ENCODE data around the gene ZNF575. TPM values are rescaled to one million over a fixed set of nuclear protein-coding genes. Genes with fewer than 3 reads are reported as not detected.

ZNF575 gene
- total and polyA plus RNA-seq, 4 donors = 0.48 to 2.3 (median 0.65) TPM

- no peak for TF ChIP-seq CTCF (IDR thresholded peaks at IDR 0.05; ENCODE audit: control extremely low read depth, extremely low read depth)
- Histone ChIP-seq H3K4me3 (peak overlapping the region; percentile 75), H3K27me3 (ENCODE audit: control insufficient read depth in 3 of 3, insufficient read depth in 3 of 3, low read length in 2 of 3) (no peaks in the 10 kb centered on the region), H3K9ac (ENCODE audit: insufficient read depth in 1 of 2, low read length in 2 of 2) (peak overlapping the region; percentile 91 to 100), H3K9me3 (ENCODE audit: control insufficient read depth in 4 of 4, insufficient read depth in 3 of 4, low read length in 3 of 4) (no peaks in the 10 kb centered on the region), H3K27ac (ENCODE audit: low read depth in 1 of 2, low read length in 1 of 2) (peak overlapping the region; percentile 56 to 93), H3K36me3 (ENCODE audit: control insufficient read depth in 4 of 4, insufficient read depth in 4 of 4, low read length in 4 of 4) (peaks cover 0 to 3% (median 1%) of the 10 kb centered on the region in 4 donors), H3K4me1 (ENCODE audit: control insufficient read depth in 5 of 5, insufficient read depth in 5 of 5, low read length in 5 of 5) (peaks cover 3 to 17% (median 6%) of the 10 kb centered on the region in 5 donors)
- 25 to 38% methylated on average over 12 of the region's 12 CpGs for WGBS, 2 donors
- no peak for ATAC-seq (ENCODE audit: insufficient read depth, low FRiP score)
- DNase-seq = no peak
These were observed 41.6 kb downstream of the ZNF575 start for GRCh38 chr19:43574424-43575155.

GRCh38 chr19:43575156-43575950, 42.4 kb downstream of the ZNF575 start, which contains the start of the genes PINLYP and XRCC1:
PINLYP (plus strand) TSS chr19:43575801; CDS start chr19:43577192, 1,391 bp downstream.
XRCC1 (minus strand) TSS chr19:43575527; CDS start chr19:43575458, 69 bp downstream.
- peak; percentile 97 for ATAC-seq (ENCODE audit: insufficient read depth, low FRiP score)
- Histone ChIP-seq H3K9me3 (ENCODE audit: control insufficient read depth in 4 of 4, insufficient read depth in 3 of 4, low read length in 3 of 4) (no peaks in the 10 kb centered on the region), H3K27me3 (ENCODE audit: control insufficient read depth in 3 of 3, insufficient read depth in 3 of 3, low read length in 2 of 3) (no peaks in the 10 kb centered on the region), H3K36me3 (ENCODE audit: control insufficient read depth in 4 of 4, insufficient read depth in 4 of 4, low read length in 4 of 4) (peaks cover 0 to 2% (median under 1%) of the 10 kb centered on the region in 4 donors), H3K27ac (ENCODE audit: low read depth in 1 of 2, low read length in 1 of 2) (peak within 1 kb of the TSS; percentile 56 to 93), H3K4me3 (peak within 1 kb of the TSS; percentile 75), H3K9ac (ENCODE audit: insufficient read depth in 1 of 2, low read length in 2 of 2) (peak within 1 kb of the TSS; percentile 91 to 100), H3K4me1 (ENCODE audit: control insufficient read depth in 5 of 5, insufficient read depth in 5 of 5, low read length in 5 of 5) (peaks cover 3 to 22% (median 6%) of the 10 kb centered on the region in 5 donors)
- DNase-seq = peak; percentile 99 to 100 (median 100)
- no peak for TF ChIP-seq CTCF (IDR thresholded peaks at IDR 0.05; ENCODE audit: control extremely low read depth, extremely low read depth)
- WGBS, 2 donors = 0% methylated on average over 46 to 51 of the region's 51 CpGs

- Histone ChIP-seq H3K36me3 (ENCODE audit: control insufficient read depth in 4 of 4, insufficient read depth in 4 of 4, low read length in 4 of 4) (peaks cover 0 to 2% (median under 1%) of the 10 kb centered on the region in 4 donors), H3K4me3 (peak overlapping the region; percentile 5), H3K4me1 (ENCODE audit: control insufficient read depth in 5 of 5, insufficient read depth in 5 of 5, low read length in 5 of 5) (peaks cover 3 to 27% (median 12%) of the 10 kb centered on the region in 5 donors), H3K9me3 (ENCODE audit: control insufficient read depth in 4 of 4, insufficient read depth in 3 of 4, low read length in 3 of 4) (no peaks in the 10 kb centered on the region), H3K27me3 (ENCODE audit: control insufficient read depth in 3 of 3, insufficient read depth in 3 of 3, low read length in 2 of 3) (no peaks in the 10 kb centered on the region), H3K27ac (ENCODE audit: low read depth in 1 of 2, low read length in 1 of 2) (peak overlapping the region; percentile 35 to 48), H3K9ac (ENCODE audit: insufficient read depth in 1 of 2, low read length in 2 of 2) (peak overlapping the region; percentile 69 to 91)
- ATAC-seq (ENCODE audit: insufficient read depth, low FRiP score) (no peak), DNase-seq (peak; percentile 34 to 47 (median 40))
- TF ChIP-seq CTCF (IDR thresholded peaks at IDR 0.05; ENCODE audit: control extremely low read depth, extremely low read depth) = no peak
- 66 to 67% methylated on average over 37 of the region's 37 CpGs for WGBS, 2 donors
These were observed 43.2 kb downstream of the ZNF575 start for GRCh38 chr19:43575955-43576878.
